Erythroblast (primary cell): ENCODE data around the gene DHRS1.

ENCODE experiments used
- GATA1 ChIP-seq: IDR thresholded peaks from 2 replicates; pipeline ENCODE4 v1.6.1; 2011; ENCODE audit warnings: low read depth, mild to moderate bottlenecking, control low read depth, low read length, moderate library complexity
- POLR2A ChIP-seq: IDR thresholded peaks from 2 replicates; pipeline ENCODE4 v1.6.1; 2011; ENCODE audit warnings: mild to moderate bottlenecking, low read length

GRCh38 chr14:24267516-24267915 lies 32.1 kb downstream of the DHRS1 start:
- TF ChIP-seq POLR2A = no peak
- no peak for TF ChIP-seq GATA1
